ENCODE results near the gene NPB.

Gene NPB

GRCh38 chr17:81895400-81895799, 6.6 kb upstream of the NPB start:
- TF ChIP-seq, protein P1, sequence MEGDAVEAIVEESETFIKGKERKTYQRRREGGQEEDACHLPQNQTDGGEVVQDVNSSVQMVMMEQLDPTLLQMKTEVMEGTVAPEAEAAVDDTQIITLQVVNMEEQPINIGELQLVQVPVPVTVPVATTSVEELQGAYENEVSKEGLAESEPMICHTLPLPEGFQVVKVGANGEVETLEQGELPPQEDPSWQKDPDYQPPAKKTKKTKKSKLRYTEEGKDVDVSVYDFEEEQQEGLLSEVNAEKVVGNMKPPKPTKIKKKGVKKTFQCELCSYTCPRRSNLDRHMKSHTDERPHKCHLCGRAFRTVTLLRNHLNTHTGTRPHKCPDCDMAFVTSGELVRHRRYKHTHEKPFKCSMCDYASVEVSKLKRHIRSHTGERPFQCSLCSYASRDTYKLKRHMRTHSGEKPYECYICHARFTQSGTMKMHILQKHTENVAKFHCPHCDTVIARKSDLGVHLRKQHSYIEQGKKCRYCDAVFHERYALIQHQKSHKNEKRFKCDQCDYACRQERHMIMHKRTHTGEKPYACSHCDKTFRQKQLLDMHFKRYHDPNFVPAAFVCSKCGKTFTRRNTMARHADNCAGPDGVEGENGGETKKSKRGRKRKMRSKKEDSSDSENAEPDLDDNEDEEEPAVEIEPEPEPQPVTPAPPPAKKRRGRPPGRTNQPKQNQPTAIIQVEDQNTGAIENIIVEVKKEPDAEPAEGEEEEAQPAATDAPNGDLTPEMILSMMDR (IDR thresholded peaks at IDR 0.05; ENCODE audit: unreplicated experiment in 3 of 3): no peak
- H3K27ac Mint-ChIP-seq: no peak overlapping the region

DNA sequence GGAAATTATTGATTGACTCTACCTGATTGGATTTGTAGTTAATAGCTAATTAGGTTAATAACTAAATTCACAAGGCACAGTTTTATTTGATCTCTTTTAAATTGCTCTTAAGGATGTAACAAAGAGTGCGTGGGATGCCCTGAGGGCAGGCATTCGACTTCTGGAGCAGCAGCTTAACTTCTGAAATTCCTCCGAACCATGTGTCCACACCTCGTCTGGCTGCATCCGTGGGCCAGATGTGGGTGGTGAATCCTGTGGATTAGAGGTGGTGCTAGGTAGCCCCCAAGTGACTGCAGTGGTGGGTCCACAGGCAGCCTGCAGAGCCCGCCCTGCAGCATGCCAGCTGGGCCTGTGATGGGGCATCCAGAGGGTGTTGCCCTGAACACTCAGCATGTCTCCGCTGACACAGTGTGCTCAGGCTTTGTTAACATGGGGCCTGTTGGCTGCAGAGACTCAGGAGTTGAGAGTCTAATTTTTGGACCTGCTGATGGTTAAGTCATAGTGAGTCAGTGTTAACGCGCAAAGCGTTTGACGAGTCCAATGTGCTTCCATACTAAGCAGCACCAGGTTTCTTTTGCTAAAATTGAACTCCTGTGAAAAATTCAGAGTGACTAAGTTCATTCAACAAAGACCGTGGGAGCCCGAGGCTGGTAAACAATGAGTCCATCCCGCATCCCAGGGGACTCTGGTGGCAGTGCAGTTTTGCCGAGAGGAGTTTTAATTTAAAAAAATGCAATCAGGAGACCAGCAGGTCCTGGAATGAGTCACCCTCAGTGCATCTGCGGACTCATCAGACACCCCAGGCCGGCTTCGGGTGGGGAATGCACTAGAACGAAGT, 3.8 kb upstream of the NPB start:
- H3K9me3 Mint-ChIP-seq: no peaks in the 10 kb centered on the region
- H3K27ac Mint-ChIP-seq: no peak overlapping the region
- H3K4me1 Mint-ChIP-seq: no peaks in the 10 kb centered on the region
- H3K36me3 Mint-ChIP-seq (ENCODE audit: low read depth): peaks cover 29% of the 10 kb centered on the region
- TF ChIP-seq, protein P1 (IDR thresholded peaks at IDR 0.05; ENCODE audit: unreplicated experiment in 3 of 3): no peak
- H3K27me3 Mint-ChIP-seq (ENCODE audit: low read depth): peaks cover 12% of the 10 kb centered on the region
- H3K4me3 Mint-ChIP-seq: no peak overlapping the region

More at GRCh38 chr17:81895400-81895799, 6.6 kb upstream of the NPB start:
- Mint-ChIP-seq H3K27me3 (ENCODE audit: low read depth) (no peaks in the 10 kb centered on the region), H3K9me3 (no peaks in the 10 kb centered on the region), H3K4me1 (no peaks in the 10 kb centered on the region), H3K4me3 (no peak overlapping the region), H3K36me3 (ENCODE audit: low read depth) (peaks cover 21% of the 10 kb centered on the region)

DNA sequence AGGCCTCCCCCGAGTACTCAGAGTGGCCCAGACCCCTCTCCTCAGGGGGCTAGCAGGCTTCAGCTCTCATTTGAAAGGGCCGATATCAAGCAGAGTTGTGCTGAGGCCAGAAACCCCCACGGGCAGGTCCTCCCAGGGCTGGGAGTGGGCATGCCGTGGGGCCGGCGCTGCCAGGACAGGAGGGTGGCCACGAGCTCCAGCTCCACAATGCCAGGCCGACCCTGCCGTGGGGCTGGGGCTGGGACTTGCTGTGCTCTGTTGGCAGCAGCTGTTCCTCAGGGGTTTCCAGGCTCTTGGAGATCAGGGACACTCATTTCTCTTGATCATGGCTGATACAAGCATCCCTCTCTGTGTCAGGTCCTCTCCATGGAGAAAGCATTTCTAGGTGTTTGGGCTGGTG, 3.2 kb upstream of the NPB start:
- Mint-ChIP-seq H3K4me1 (no peaks in the 10 kb centered on the region), H3K27me3 (ENCODE audit: low read depth) (peaks cover 16% of the 10 kb centered on the region), H3K9me3 (no peaks in the 10 kb centered on the region), H3K4me3 (no peak overlapping the region), H3K36me3 (ENCODE audit: low read depth) (peaks cover 29% of the 10 kb centered on the region), H3K27ac (no peak overlapping the region)
- TF ChIP-seq, protein P1 (IDR thresholded peaks at IDR 0.05; ENCODE audit: unreplicated experiment in 3 of 3): no peak

- peaks cover 16% of the 10 kb centered on the region for H3K27me3 Mint-ChIP-seq (ENCODE audit: low read depth)
- H3K4me3 Mint-ChIP-seq: no peak overlapping the region
- TF ChIP-seq, protein P1 (IDR thresholded peaks at IDR 0.05; ENCODE audit: unreplicated experiment in 3 of 3): no peak
- H3K4me1 Mint-ChIP-seq: no peaks in the 10 kb centered on the region
- no peak overlapping the region for H3K27ac Mint-ChIP-seq
- H3K9me3 Mint-ChIP-seq: no peaks in the 10 kb centered on the region
- peaks cover 29% of the 10 kb centered on the region for H3K36me3 Mint-ChIP-seq (ENCODE audit: low read depth)
Observed at GRCh38 chr17:81899514-81900166, 2.4 kb upstream of the NPB start.

GRCh38 chr17:81900181-81900820, 1.7 kb upstream of the NPB start:
- peaks cover 26% of the 10 kb centered on the region for H3K36me3 Mint-ChIP-seq (ENCODE audit: low read depth)
- TF ChIP-seq, protein P1 (IDR thresholded peaks at IDR 0.05; ENCODE audit: unreplicated experiment in 3 of 3): no peak
- peaks cover 16% of the 10 kb centered on the region for H3K27me3 Mint-ChIP-seq (ENCODE audit: low read depth)
- no peaks in the 10 kb centered on the region for H3K4me1 Mint-ChIP-seq
- no peak overlapping the region for H3K27ac Mint-ChIP-seq
- no peak overlapping the region for H3K4me3 Mint-ChIP-seq
- no peaks in the 10 kb centered on the region for H3K9me3 Mint-ChIP-seq
